ENCODE data around the gene PTGDS.

Gene PTGDS

GRCh38 chr9:136980669-136981478 lies 3.6 kb downstream of the PTGDS start:
- H3K27me3 ChIP-seq (ENCODE audit: control insufficient read depth, insufficient read depth, low read length), result peaks cover 20% of the 10 kb centered on the region
- H3K4me1 ChIP-seq (ENCODE audit: control insufficient read depth, insufficient read depth, low read length), result peaks cover 26% of the 10 kb centered on the region
- H3K9ac ChIP-seq (ENCODE audit: low read depth, low read length), result no peak overlapping the region
- H3K4me2 ChIP-seq (ENCODE audit: low read length), result no peak overlapping the region
- no peaks in the 10 kb centered on the region for H3K36me3 ChIP-seq (ENCODE audit: insufficient read depth, low read length)
- H3K4me3 ChIP-seq (ENCODE audit: low read length), result no peak overlapping the region
- H3K9me3 ChIP-seq (replicated peaks; ENCODE audit: low read length), result no peaks in the 10 kb centered on the region

DNA sequence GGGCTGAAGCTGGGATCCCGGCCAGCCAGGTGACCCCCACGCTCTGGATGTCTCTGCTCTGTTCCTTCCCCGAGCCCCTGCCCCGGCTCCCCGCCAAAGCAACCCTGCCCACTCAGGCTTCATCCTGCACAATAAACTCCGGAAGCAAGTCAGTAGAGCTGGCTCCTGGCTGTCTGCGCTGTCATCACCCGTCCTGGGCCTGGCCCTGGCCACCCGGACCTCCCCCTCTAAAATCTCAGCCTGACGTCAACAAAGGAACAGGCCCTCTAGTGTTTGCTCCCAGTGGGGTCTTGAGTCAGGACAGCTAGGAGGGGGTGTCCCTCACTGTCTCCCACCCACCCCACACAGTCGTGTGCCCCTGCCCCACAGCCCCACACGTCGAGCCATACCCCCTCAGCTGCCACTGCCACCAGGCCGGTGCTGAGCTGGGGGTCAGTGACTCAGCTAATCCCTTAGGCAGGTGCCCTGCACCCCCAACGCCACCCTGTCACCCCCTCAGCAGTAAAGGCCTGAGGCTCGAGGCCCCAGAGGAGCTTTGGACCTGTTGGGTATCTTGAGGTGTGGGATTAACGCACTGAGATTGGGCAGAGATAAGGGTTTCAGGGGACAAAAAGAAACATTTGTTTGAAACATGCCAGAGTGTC lies 4.4 kb downstream of the PTGDS start:
- H3K36me3 ChIP-seq (ENCODE audit: insufficient read depth, low read length), result no peaks in the 10 kb centered on the region
- H3K9ac ChIP-seq (ENCODE audit: low read depth, low read length), result no peak overlapping the region
- no peak overlapping the region for H3K4me2 ChIP-seq (ENCODE audit: low read length)
- H3K27me3 ChIP-seq (ENCODE audit: control insufficient read depth, insufficient read depth, low read length), result peaks cover 20% of the 10 kb centered on the region
- peaks cover 21% of the 10 kb centered on the region for H3K4me1 ChIP-seq (ENCODE audit: control insufficient read depth, insufficient read depth, low read length)
- no peaks in the 10 kb centered on the region for H3K9me3 ChIP-seq (replicated peaks; ENCODE audit: low read length)
- no peak overlapping the region for H3K4me3 ChIP-seq (ENCODE audit: low read length)

DNA sequence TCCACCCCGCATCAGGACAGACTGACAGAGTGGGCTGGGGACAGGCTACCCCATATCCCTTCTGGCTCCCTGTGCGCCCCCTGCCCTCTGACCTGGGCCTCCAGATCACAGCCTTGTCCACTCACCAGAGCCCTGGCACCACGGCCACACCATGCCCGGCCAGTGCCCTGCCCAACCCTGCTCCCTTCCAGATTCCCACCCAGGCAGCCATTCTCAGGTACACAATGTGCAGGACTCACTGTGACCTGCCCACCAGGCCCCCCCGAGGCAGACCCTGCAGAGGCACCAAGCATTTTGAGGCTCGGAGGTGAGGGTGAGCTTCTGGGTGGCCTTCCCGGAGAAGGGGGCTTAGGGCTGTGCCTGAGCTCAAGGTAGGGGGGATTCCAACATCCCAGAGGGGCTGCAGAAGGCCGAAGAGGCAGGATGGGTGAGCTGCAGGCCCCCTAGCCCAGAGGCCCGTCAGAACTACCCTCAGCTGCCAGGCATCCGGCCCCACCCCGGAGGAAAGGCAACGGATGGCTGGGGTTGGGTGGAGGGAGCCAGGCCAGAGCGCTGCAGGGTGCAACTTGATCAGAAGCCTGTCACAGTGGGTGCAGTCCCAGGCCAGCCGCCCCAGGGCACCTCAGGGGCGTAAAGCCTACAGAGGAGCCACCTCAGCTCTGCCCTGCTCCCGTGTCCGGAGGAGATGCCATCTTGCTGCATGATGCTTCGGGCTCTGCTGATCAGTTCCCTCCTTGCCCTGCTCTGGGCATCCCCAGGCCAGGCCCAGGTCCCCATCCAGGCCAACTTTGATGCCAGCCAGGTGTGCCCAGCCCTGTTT lies 5.1 kb downstream of the PTGDS start, which contains the start of gene LCNL1:
Gene LCNL1 (plus strand): TSS at position 762 of the 820 bp plus-strand sequence. CDS start 594 bp downstream, outside the sequence.
- no peaks in the 10 kb centered on the region for H3K9me3 ChIP-seq (replicated peaks; ENCODE audit: low read length)
- H3K4me1 ChIP-seq (ENCODE audit: control insufficient read depth, insufficient read depth, low read length), result peaks cover 14% of the 10 kb centered on the region
- H3K4me2 ChIP-seq (ENCODE audit: low read length), result no peak within 1 kb of the TSS
- H3K9ac ChIP-seq (ENCODE audit: low read depth, low read length), result no peak within 1 kb of the TSS
- no peaks in the 10 kb centered on the region for H3K36me3 ChIP-seq (ENCODE audit: insufficient read depth, low read length)
- H3K27me3 ChIP-seq (ENCODE audit: control insufficient read depth, insufficient read depth, low read length), result peaks cover 20% of the 10 kb centered on the region
- H3K4me3 ChIP-seq (ENCODE audit: low read length), result no peak within 1 kb of the TSS

- Histone ChIP-seq H3K9me3 (replicated peaks; ENCODE audit: low read length) (no peaks in the 10 kb centered on the region), H3K36me3 (ENCODE audit: insufficient read depth, low read length) (no peaks in the 10 kb centered on the region), H3K4me3 (ENCODE audit: low read length) (no peak overlapping the region), H3K27me3 (ENCODE audit: control insufficient read depth, insufficient read depth, low read length) (peaks cover 20% of the 10 kb centered on the region), H3K4me1 (ENCODE audit: control insufficient read depth, insufficient read depth, low read length) (peaks cover 7% of the 10 kb centered on the region), H3K9ac (ENCODE audit: low read depth, low read length) (no peak overlapping the region), H3K4me2 (ENCODE audit: low read length) (no peak overlapping the region)
Observed at GRCh38 chr9:136983167-136983566, 5.9 kb downstream of the PTGDS start.

- Histone ChIP-seq H3K4me3 (ENCODE audit: low read length) (no peak overlapping the region), H3K9me3 (replicated peaks; ENCODE audit: low read length) (no peaks in the 10 kb centered on the region), H3K9ac (ENCODE audit: low read depth, low read length) (no peak overlapping the region), H3K27me3 (ENCODE audit: control insufficient read depth, insufficient read depth, low read length) (peaks cover 20% of the 10 kb centered on the region), H3K4me1 (ENCODE audit: control insufficient read depth, insufficient read depth, low read length) (peaks cover 6% of the 10 kb centered on the region), H3K4me2 (ENCODE audit: low read length) (no peak overlapping the region), H3K36me3 (ENCODE audit: insufficient read depth, low read length) (no peaks in the 10 kb centered on the region)
Observed at GRCh38 chr9:136983656-136984314, 6.5 kb downstream of the PTGDS start.

DNA sequence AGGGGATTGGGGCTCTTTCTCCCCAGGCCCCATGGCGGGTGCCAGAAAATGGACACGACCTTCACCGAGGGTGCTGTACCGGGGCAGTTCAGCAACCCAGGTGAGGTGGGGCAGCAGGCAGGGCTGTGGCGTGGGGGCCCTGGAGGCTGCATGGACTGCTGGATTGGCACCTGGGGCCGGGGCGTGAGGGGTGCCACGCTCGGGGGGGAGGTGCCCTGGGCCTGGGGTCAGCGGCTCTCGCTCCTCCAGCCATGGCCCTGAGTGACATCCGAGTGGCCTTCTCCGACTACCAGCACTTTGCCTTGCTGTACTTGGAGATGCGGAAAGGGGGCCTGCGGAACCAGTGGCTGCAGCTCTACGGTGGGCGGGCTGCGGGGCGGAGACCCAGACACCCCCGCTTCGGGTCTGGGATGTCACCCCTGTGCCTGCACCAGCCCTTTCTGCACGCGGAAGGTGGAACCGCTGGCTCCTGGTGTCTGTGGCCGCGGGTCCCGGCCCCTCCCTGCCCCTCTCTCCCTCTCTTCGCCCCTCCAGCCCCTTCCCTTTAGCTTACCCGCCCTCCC lies 7.2 kb downstream of the PTGDS start:
- peaks cover 20% of the 10 kb centered on the region for H3K27me3 ChIP-seq (ENCODE audit: control insufficient read depth, insufficient read depth, low read length)
- no peak overlapping the region for H3K4me2 ChIP-seq (ENCODE audit: low read length)
- peaks cover 6% of the 10 kb centered on the region for H3K4me1 ChIP-seq (ENCODE audit: control insufficient read depth, insufficient read depth, low read length)
- H3K36me3 ChIP-seq (ENCODE audit: insufficient read depth, low read length), result no peaks in the 10 kb centered on the region
- H3K9ac ChIP-seq (ENCODE audit: low read depth, low read length), result no peak overlapping the region
- no peaks in the 10 kb centered on the region for H3K9me3 ChIP-seq (replicated peaks; ENCODE audit: low read length)
- no peak overlapping the region for H3K4me3 ChIP-seq (ENCODE audit: low read length)

- Histone ChIP-seq H3K4me1 (ENCODE audit: control insufficient read depth, insufficient read depth, low read length) (peaks cover 6% of the 10 kb centered on the region), H3K9ac (ENCODE audit: low read depth, low read length) (no peak overlapping the region), H3K9me3 (replicated peaks; ENCODE audit: low read length) (no peaks in the 10 kb centered on the region), H3K4me3 (ENCODE audit: low read length) (no peak overlapping the region), H3K27me3 (ENCODE audit: control insufficient read depth, insufficient read depth, low read length) (peaks cover 20% of the 10 kb centered on the region), H3K4me2 (ENCODE audit: low read length) (no peak overlapping the region), H3K36me3 (ENCODE audit: insufficient read depth, low read length) (no peaks in the 10 kb centered on the region)
Observed at GRCh38 chr9:136985027-136985602, 7.8 kb downstream of the PTGDS start.

GRCh38 chr9:136985853-136986252 lies 8.5 kb downstream of the PTGDS start:
- H3K4me2 ChIP-seq (ENCODE audit: low read length), result no peak overlapping the region
- peaks cover 20% of the 10 kb centered on the region for H3K27me3 ChIP-seq (ENCODE audit: control insufficient read depth, insufficient read depth, low read length)
- H3K4me3 ChIP-seq (ENCODE audit: low read length), result no peak overlapping the region
- no peaks in the 10 kb centered on the region for H3K9me3 ChIP-seq (replicated peaks; ENCODE audit: low read length)
- H3K4me1 ChIP-seq (ENCODE audit: control insufficient read depth, insufficient read depth, low read length), result peaks cover 6% of the 10 kb centered on the region
- H3K9ac ChIP-seq (ENCODE audit: low read depth, low read length), result no peak overlapping the region
- H3K36me3 ChIP-seq (ENCODE audit: insufficient read depth, low read length), result no peaks in the 10 kb centered on the region

- Histone ChIP-seq H3K36me3 (ENCODE audit: insufficient read depth, low read length) (no peaks in the 10 kb centered on the region), H3K9me3 (replicated peaks; ENCODE audit: low read length) (no peaks in the 10 kb centered on the region), H3K27me3 (ENCODE audit: control insufficient read depth, insufficient read depth, low read length) (peaks cover 14% of the 10 kb centered on the region), H3K9ac (ENCODE audit: low read depth, low read length) (no peak overlapping the region), H3K4me1 (ENCODE audit: control insufficient read depth, insufficient read depth, low read length) (peaks cover 12% of the 10 kb centered on the region), H3K4me3 (ENCODE audit: low read length) (no peak overlapping the region), H3K4me2 (ENCODE audit: low read length) (no peak overlapping the region)
Observed at GRCh38 chr9:136988872-136989271, 11.6 kb downstream of the PTGDS start.

GRCh38 chr9:136990242-136990911 lies 13.1 kb downstream of the PTGDS start:
- Histone ChIP-seq H3K4me3 (ENCODE audit: low read length) (no peak overlapping the region), H3K9ac (ENCODE audit: low read depth, low read length) (no peak overlapping the region), H3K27me3 (ENCODE audit: control insufficient read depth, insufficient read depth, low read length) (no peaks in the 10 kb centered on the region), H3K36me3 (ENCODE audit: insufficient read depth, low read length) (no peaks in the 10 kb centered on the region), H3K4me2 (ENCODE audit: low read length) (no peak overlapping the region), H3K4me1 (ENCODE audit: control insufficient read depth, insufficient read depth, low read length) (peaks cover 22% of the 10 kb centered on the region), H3K9me3 (replicated peaks; ENCODE audit: low read length) (no peaks in the 10 kb centered on the region)
